CD4-positive, CD25-positive, alpha-beta regulatory T cell (primary cell): ENCODE measurements around the gene ACKR4. TPM values are rescaled to one million over a fixed set of nuclear protein-coding genes. Genes with fewer than 3 reads are reported as not detected.
"Not testable (repeated sequence)": the region's sequence is repeated elsewhere in the genome, so short reads cannot be mapped to it uniquely, and the experiment has no call there.

Experiments used
- ATAC-seq, 2 donors: fragments of 150-1000 bp; cut with Tn5 transposase; one replicate each; pipeline ENCODE4 v1.10.0; 2021; ENCODE audit warnings: low read depth in 2 of 2, moderate number of reproducible peaks in 2 of 2, moderate library complexity in 1 of 2
- DNase-seq, 3 donors: peaks; one replicate each; pipeline versions ENCODE4 v3.0.0 to v3.0.0-alpha.2; 2012 to 2022; ENCODE audit warnings: mixed read lengths in 1 of 3
- H3K27ac ChIP-seq: one replicate; pipeline ENCODE4 v1.7.0; 2013; ENCODE audit warnings: mild to moderate bottlenecking, low read length; ENCODE audit not compliant: insufficient read depth, poor library complexity, severe bottlenecking
- H3K27me3 ChIP-seq: one replicate; pipeline ENCODE4 v1.7.0; 2013; ENCODE audit warnings: low read length; ENCODE audit not compliant: control insufficient read depth, insufficient read depth
- H3K36me3 ChIP-seq: one replicate; pipeline ENCODE4 v1.7.0; 2013; ENCODE audit warnings: mild to moderate bottlenecking, low read length, moderate library complexity; ENCODE audit not compliant: control insufficient read depth, insufficient read depth
- H3K4me1 ChIP-seq: 2 replicates; pipeline ENCODE4 v1.7.0; 2013; ENCODE audit warnings: mild to moderate bottlenecking, low read length; ENCODE audit not compliant: insufficient read depth, control insufficient read depth, poor library complexity, severe bottlenecking
- H3K4me3 ChIP-seq: one replicate; pipeline ENCODE4 v1.7.0; 2013; ENCODE audit warnings: low read depth, mild to moderate bottlenecking, low read length, moderate library complexity
- H3K9me3 ChIP-seq, 2 experiments: 1 replicate in 1 of 2; 2 replicates in 1 of 2; pipeline ENCODE4 v1.7.0; 2013; ENCODE audit warnings: low read length in 2 of 2, mild to moderate bottlenecking in 1 of 2, moderate library complexity in 1 of 2; ENCODE audit not compliant: control insufficient read depth in 2 of 2
- H3K27ac Mint-ChIP-seq, 3 donors: one replicate each; pipeline ENCODE4 v1.8.0; 2020 to 2022; ENCODE audit warnings: mild to moderate bottlenecking in 3 of 3, mixed read lengths in 3 of 3, moderate library complexity in 2 of 3
- H3K27me3 Mint-ChIP-seq: one replicate; pipeline ENCODE4 v1.8.0; 2022; ENCODE audit warnings: mild to moderate bottlenecking, mixed read lengths
- H3K36me3 Mint-ChIP-seq: one replicate; pipeline ENCODE4 v1.8.0; 2020; ENCODE audit warnings: mixed read lengths
- H3K4me1 Mint-ChIP-seq, 4 donors: one replicate each; pipeline ENCODE4 v1.8.0; 2020 to 2022; ENCODE audit warnings: mixed read lengths in 4 of 4, mild to moderate bottlenecking in 1 of 4
- H3K4me3 Mint-ChIP-seq, 4 donors: one replicate each; pipeline ENCODE4 v1.8.0; 2020 to 2022; ENCODE audit warnings: mild to moderate bottlenecking in 4 of 4, mixed read lengths in 4 of 4, moderate library complexity in 3 of 4
- H3K9me3 Mint-ChIP-seq, 7 donors: one replicate each; pipeline ENCODE4 v1.8.0; 2020 to 2022; ENCODE audit warnings: mixed read lengths in 7 of 7, mild to moderate bottlenecking in 3 of 7, moderate library complexity in 2 of 7
- polyA plus RNA-seq, 4 donors: library from polyadenylated mRNA; unstranded; fragments of 300-500 nt; fragmentation: Illumina TruSeq; gene quantifications; one replicate each; pipeline ENCODE4 v1.2.3, GENCODE V29; 2021
- total RNA-seq: library from RNA; stranded (reverse); gene quantifications from one replicate; pipeline ENCODE4 v1.2.3, GENCODE V29; 2022

Gene ACKR4
- total and polyA plus RNA-seq, 5 donors from 2014 or later: 0.11 to 0.27 (median 0.16) TPM; not detected in 2

GRCh38 chr3:132628157-132628556 lies 31.1 kb downstream of the ACKR4 start:
- H3K36me3 Mint-ChIP-seq: peaks cover 19% of the 10 kb centered on the region
- no peaks in the 10 kb centered on the region for H3K9me3 Mint-ChIP-seq
- H3K4me1 Mint-ChIP-seq: peaks cover 0 to 4% (median 3%) of the 10 kb centered on the region in 4 donors
- Histone ChIP-seq H3K4me3 (no peak overlapping the region), H3K27me3 (no peaks in the 10 kb centered on the region), H3K9me3 (no peaks in the 10 kb centered on the region), H3K4me1 (no peaks in the 10 kb centered on the region), H3K36me3 (peaks cover 18% of the 10 kb centered on the region), H3K27ac (no peak overlapping the region)
- H3K4me3 Mint-ChIP-seq: no peak overlapping the region
- no peak for ATAC-seq
- DNase-seq: no peak
- no peak overlapping the region for H3K27ac Mint-ChIP-seq
- no peaks in the 10 kb centered on the region for H3K27me3 Mint-ChIP-seq

DNA sequence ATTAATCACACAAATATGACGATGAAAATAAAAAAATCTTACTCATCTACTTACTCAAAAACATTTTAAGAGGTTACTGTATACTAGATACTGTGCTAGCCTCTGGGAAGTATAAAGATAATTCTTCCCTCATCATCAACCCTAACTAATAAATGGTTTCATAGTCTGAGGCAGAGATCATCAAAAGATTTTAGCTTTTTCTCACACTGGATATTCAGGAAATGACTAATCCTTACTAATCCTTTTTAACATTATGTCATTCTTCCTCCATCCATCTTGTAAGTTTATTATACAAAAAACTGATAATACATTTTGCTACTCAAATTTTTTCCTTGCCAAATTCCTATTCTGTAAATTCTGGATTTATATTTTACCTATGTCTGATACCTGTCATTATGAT lies 32.9 kb downstream of the ACKR4 start:
- H3K36me3 Mint-ChIP-seq: peaks cover 16% of the 10 kb centered on the region
- H3K27me3 ChIP-seq: no peaks in the 10 kb centered on the region
- no peak for ATAC-seq

DNA sequence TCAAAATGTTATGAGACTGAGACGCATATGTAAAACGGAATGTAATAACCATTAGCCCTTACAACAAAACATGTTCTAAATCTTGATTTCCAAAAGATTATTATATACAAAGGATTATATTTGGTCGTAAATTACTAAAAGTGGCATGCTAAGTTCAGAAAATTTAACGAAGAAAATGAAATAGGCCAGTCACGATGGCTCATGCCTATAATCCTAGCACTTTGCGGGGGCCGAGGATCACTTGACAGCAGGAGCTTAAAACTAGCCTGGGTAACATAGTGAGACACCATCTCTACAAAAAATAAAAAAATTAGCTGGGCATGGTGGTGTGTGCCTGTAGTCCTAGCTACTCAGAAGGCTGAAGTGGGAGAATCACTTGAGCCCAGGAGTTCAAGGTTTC lies 33.5 kb downstream of the ACKR4 start:
- no peak overlapping the region for H3K27ac Mint-ChIP-seq
- no peak for ATAC-seq
- Histone ChIP-seq H3K36me3 (peaks cover 20% of the 10 kb centered on the region), H3K9me3 (no peaks in the 10 kb centered on the region), H3K4me1 (no peaks in the 10 kb centered on the region), H3K27ac (no peak overlapping the region), H3K27me3 (no peaks in the 10 kb centered on the region), H3K4me3 (no peak overlapping the region)
- H3K4me1 Mint-ChIP-seq: peaks cover 0 to 2% (median 0%) of the 10 kb centered on the region in 4 donors
- H3K27me3 Mint-ChIP-seq: no peaks in the 10 kb centered on the region
- DNase-seq: no peak
- H3K9me3 Mint-ChIP-seq: no peaks in the 10 kb centered on the region
- H3K4me3 Mint-ChIP-seq: no peak overlapping the region
- peaks cover 20% of the 10 kb centered on the region for H3K36me3 Mint-ChIP-seq

More for the DNA sequence above, 32.9 kb downstream of the ACKR4 start:
- no peaks in the 10 kb centered on the region for H3K4me1 ChIP-seq
- Mint-ChIP-seq H3K4me1 (peaks cover 0 to 2% (median 2%) of the 10 kb centered on the region in 4 donors), H3K4me3 (no peak overlapping the region), H3K9me3 (no peaks in the 10 kb centered on the region), H3K27me3 (no peaks in the 10 kb centered on the region), H3K27ac (no peak overlapping the region)
- H3K27ac ChIP-seq: no peak overlapping the region
- peaks cover 18% of the 10 kb centered on the region for H3K36me3 ChIP-seq
- no peak overlapping the region for H3K4me3 ChIP-seq
- no peaks in the 10 kb centered on the region for H3K9me3 ChIP-seq
- no peak for DNase-seq

DNA sequence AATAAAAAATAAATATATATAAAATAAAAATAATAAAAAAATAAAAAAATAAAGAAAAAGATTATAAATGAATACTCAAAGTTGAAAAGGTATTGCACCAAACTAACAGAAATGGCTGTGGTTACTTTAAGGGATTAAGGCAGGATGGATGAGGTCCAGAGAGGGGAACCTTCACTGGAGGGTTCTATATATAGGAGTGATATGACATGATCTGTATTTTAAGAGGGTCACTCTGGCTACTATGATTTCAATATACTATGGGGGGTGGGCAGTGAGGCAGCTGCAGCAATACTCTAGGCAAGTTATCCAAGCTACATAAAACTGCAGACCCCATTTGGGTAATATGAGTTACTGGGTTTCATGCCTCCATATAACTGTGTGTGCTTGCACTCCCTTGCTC lies 38.0 kb downstream of the ACKR4 start:
- Mint-ChIP-seq H3K27me3 (no peaks in the 10 kb centered on the region), H3K4me1 (no peaks in the 10 kb centered on the region), H3K9me3 (no peaks in the 10 kb centered on the region), H3K27ac (no peak overlapping the region), H3K4me3 (no peak overlapping the region), H3K36me3 (peaks cover 29% of the 10 kb centered on the region)
- Histone ChIP-seq H3K9me3 (no peaks in the 10 kb centered on the region), H3K36me3 (peaks cover 25% of the 10 kb centered on the region), H3K27ac (no peak overlapping the region), H3K4me3 (no peak overlapping the region), H3K27me3 (no peaks in the 10 kb centered on the region), H3K4me1 (no peaks in the 10 kb centered on the region)
- ATAC-seq (no peak), DNase-seq (no peak)

DNA sequence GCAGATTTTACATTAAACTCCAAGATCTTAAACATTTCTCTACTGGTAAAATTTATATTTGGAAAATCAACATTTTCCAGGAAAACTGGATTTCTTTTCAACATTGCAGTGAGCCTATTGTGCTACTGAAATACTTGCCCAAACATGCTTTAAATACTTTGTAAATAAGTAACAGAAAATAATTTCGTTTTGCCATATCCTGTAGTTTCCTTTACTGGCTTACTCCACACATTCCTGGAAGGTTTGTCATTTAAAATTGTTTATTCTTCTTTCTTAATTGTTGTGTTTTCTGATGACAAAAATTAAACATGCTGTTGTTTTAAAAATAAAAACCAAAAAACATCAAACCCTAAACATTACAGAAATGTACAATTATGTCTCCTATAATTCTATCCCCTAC lies 40.5 kb downstream of the ACKR4 start:
- peaks cover 29% of the 10 kb centered on the region for H3K36me3 ChIP-seq
- Mint-ChIP-seq H3K27ac (no peak overlapping the region), H3K27me3 (no peaks in the 10 kb centered on the region), H3K36me3 (peaks cover 32% of the 10 kb centered on the region), H3K4me1 (peaks cover 0 to 6% (median 0%) of the 10 kb centered on the region in 4 donors), H3K4me3 (no peak overlapping the region), H3K9me3 (no peaks in the 10 kb centered on the region)
- no peaks in the 10 kb centered on the region for H3K4me1 ChIP-seq
- no peak overlapping the region for H3K27ac ChIP-seq
- ATAC-seq (no peak), DNase-seq (no peak)
- no peaks in the 10 kb centered on the region for H3K9me3 ChIP-seq
- no peaks in the 10 kb centered on the region for H3K27me3 ChIP-seq
- no peak overlapping the region for H3K4me3 ChIP-seq

- Histone ChIP-seq H3K27me3 (no peaks in the 10 kb centered on the region), H3K27ac (no peak overlapping the region), H3K36me3 (peaks cover 29% of the 10 kb centered on the region), H3K4me3 (no peak overlapping the region), H3K9me3 (no peaks in the 10 kb centered on the region), H3K4me1 (no peaks in the 10 kb centered on the region)
- H3K4me1 Mint-ChIP-seq: peaks cover 0 to 6% (median 1%) of the 10 kb centered on the region in 4 donors
- no peak for DNase-seq
- no peak overlapping the region for H3K27ac Mint-ChIP-seq
- H3K9me3 Mint-ChIP-seq: no peaks in the 10 kb centered on the region
- no peak overlapping the region for H3K4me3 Mint-ChIP-seq
- H3K36me3 Mint-ChIP-seq: peaks cover 32% of the 10 kb centered on the region
- H3K27me3 Mint-ChIP-seq: no peaks in the 10 kb centered on the region
- no peak for ATAC-seq
Measured at GRCh38 chr3:132638706-132639105, 41.6 kb downstream of the ACKR4 start.

GRCh38 chr3:132641427-132641826 lies 44.4 kb downstream of the ACKR4 start:
- H3K27ac Mint-ChIP-seq: not testable (repeated sequence)
- peaks cover 25% of the 10 kb centered on the region for H3K36me3 ChIP-seq

DNA sequence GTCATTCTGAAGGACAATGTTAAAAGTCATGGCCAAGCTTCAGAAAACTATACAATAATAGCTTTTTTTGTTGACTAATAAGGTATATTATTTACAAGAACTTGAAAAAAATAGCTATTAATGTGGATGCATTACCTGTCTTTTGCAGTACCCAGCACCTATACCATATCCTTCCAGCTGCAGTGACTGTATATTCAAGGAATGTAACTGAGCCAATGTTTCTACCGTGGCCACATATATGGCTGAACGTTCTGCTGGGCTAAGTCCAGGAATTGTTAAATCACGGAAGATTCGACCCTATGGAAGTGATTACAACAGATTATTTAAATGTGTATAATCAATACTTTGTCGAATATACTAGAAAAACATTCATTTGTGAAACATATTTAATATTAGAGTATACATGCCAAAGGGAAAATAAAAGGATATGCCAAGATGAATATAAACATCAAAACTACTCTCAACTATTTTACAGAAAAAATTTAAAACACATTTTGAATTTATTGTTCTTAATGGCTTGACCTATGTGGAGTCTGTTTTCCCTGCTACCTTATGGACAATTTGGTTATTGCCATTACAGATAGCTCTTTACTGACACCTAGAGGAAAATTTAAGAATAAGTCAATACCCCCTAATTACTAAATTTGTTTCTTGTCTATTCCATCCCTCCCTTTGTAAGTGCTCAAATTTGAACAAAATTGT lies 44.9 kb downstream of the ACKR4 start:
- no peaks in the 10 kb centered on the region for H3K4me1 ChIP-seq

More at GRCh38 chr3:132641427-132641826, 44.4 kb downstream of the ACKR4 start:
- H3K36me3 Mint-ChIP-seq: peaks cover 22% of the 10 kb centered on the region
- not testable (repeated sequence) for H3K4me1 Mint-ChIP-seq, H3K9me3 ChIP-seq, H3K4me3 ChIP-seq, H3K9me3 Mint-ChIP-seq, ATAC-seq, H3K27ac ChIP-seq, DNase-seq, H3K4me1 ChIP-seq, H3K27me3 Mint-ChIP-seq, H3K27me3 ChIP-seq, H3K4me3 Mint-ChIP-seq

More for the DNA sequence above, 44.9 kb downstream of the ACKR4 start:
- ATAC-seq (no peak), DNase-seq (peak in 2 of 3 donors; percentile 42 to 62)
- Mint-ChIP-seq H3K9me3 (no peaks in the 10 kb centered on the region), H3K4me3 (no peak overlapping the region), H3K27me3 (no peaks in the 10 kb centered on the region), H3K4me1 (peaks cover 0 to 10% (median 3%) of the 10 kb centered on the region in 4 donors), H3K36me3 (peaks cover 17% of the 10 kb centered on the region), H3K27ac (no peak overlapping the region)
- Histone ChIP-seq H3K27ac (no peak overlapping the region), H3K9me3 (no peaks in the 10 kb centered on the region), H3K27me3 (no peaks in the 10 kb centered on the region), H3K4me3 (no peak overlapping the region), H3K36me3 (peaks cover 25% of the 10 kb centered on the region)
